Measurements from ENCODE around the gene MAP10. TPM values are rescaled to one million over a fixed set of nuclear protein-coding genes. Genes with fewer than 3 reads are reported as not detected.

MAP10 gene
- total RNA-seq, 1 donor from 2014 or later = 2.1 TPM

DNA sequence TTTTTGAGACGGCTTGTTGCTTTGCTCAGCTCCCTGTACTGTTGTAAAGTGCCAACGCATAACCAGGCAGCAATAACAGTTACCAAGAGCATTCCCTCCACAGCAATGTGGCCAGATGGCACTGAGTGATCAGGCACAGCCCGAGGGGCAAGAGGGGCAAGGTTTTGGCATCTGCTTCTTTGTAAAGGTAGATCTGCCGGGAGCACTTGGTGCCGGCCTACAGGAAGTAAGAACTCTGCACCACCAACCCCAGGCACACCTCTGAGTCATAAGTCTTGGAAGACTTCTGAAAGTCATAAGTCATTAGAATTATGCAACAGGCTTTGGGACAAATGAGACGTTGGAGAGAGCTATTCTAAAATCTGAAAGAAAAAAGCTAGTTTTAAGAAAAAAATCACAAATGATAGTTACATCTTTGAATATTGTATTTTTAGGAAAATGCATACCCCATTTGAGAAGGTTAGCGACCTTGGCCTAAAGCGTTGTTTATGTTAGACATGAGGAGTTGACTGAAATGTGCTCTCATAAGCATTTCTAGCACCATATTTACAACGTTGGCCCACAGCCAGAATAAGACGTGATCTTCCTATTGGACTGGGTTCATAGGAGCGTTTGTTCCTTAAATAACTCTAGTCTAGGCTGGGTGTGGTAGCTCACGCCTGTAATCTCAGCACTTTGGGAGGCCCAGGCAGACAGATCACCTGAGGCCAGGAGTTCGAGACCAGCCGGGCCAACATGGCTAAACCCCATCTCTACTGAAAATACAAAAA, 37.7 kb upstream of the MAP10 start:
- H3K9me3 ChIP-seq = no peaks in the 10 kb centered on the region
- H3K4me3 ChIP-seq = no peak overlapping the region
- H3K27me3 ChIP-seq = no peaks in the 10 kb centered on the region
- DNase-seq (no peak), ATAC-seq (peak; percentile 74)
- TF ChIP-seq, protein P1, sequence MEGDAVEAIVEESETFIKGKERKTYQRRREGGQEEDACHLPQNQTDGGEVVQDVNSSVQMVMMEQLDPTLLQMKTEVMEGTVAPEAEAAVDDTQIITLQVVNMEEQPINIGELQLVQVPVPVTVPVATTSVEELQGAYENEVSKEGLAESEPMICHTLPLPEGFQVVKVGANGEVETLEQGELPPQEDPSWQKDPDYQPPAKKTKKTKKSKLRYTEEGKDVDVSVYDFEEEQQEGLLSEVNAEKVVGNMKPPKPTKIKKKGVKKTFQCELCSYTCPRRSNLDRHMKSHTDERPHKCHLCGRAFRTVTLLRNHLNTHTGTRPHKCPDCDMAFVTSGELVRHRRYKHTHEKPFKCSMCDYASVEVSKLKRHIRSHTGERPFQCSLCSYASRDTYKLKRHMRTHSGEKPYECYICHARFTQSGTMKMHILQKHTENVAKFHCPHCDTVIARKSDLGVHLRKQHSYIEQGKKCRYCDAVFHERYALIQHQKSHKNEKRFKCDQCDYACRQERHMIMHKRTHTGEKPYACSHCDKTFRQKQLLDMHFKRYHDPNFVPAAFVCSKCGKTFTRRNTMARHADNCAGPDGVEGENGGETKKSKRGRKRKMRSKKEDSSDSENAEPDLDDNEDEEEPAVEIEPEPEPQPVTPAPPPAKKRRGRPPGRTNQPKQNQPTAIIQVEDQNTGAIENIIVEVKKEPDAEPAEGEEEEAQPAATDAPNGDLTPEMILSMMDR (IDR thresholded peaks at IDR 0.05) = no peak
- peaks cover 12% of the 10 kb centered on the region for H3K4me1 ChIP-seq
- intact Hi-C loops (cut with DNase I) = no loop called here
- H3K27ac ChIP-seq = peak overlapping the region; percentile 53
- no peaks in the 10 kb centered on the region for H3K36me3 ChIP-seq

DNA sequence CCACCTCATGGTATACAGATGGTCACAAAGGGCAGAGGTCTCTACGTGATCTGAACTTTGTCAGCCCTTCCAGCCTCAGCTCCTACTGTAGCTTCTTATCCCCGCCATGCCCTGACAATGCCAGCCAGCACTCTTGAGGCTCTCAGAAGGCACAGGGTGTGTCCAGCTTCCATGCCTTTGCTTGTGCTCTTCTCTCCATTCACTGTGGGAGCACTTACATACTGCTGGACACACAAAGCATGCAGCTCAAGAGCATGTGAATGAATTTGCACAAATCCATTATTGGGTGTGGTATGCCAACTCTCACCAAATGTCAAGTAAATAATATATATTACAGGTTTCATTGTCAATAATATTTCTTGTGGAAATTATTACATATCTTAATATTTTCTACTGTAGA, 36.4 kb upstream of the MAP10 start:
- DNase-seq (no peak), ATAC-seq (peak; percentile 30)
- peaks cover 12% of the 10 kb centered on the region for H3K4me1 ChIP-seq
- H3K36me3 ChIP-seq = no peaks in the 10 kb centered on the region
- intact Hi-C loops (cut with DNase I) = no loop called here
- H3K4me3 ChIP-seq = no peak overlapping the region
- H3K27ac ChIP-seq = no peak overlapping the region
- H3K9me3 ChIP-seq = no peaks in the 10 kb centered on the region
- no peaks in the 10 kb centered on the region for H3K27me3 ChIP-seq
- TF ChIP-seq, protein P1 (IDR thresholded peaks at IDR 0.05) = no peak

DNA sequence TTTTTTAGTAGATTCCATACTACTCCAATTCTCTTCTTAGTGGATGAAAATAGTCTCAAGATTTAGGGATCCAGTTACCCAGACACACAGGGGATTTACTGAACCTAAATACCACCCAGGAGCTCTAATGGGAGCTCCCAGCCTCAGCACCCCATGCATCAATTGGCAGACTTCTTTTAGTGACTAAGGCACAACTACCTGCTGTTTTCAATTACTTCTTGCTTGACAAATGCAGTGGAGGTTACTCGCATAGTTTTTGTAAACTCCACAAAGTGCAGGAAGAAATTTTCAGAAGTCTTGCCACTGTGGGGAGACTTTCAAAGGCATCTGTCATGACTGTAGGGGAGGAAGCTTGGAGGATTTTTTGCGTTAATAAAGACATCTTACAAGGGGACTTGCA, 35.5 kb upstream of the MAP10 start:
- H3K27me3 ChIP-seq = no peaks in the 10 kb centered on the region
- ATAC-seq (no peak), DNase-seq (no peak)
- no peaks in the 10 kb centered on the region for H3K9me3 ChIP-seq
- peaks cover 12% of the 10 kb centered on the region for H3K4me1 ChIP-seq
- TF ChIP-seq, protein P1 (IDR thresholded peaks at IDR 0.05) = no peak
- H3K4me3 ChIP-seq = no peak overlapping the region
- intact Hi-C loops (cut with DNase I) = no loop called here
- no peaks in the 10 kb centered on the region for H3K36me3 ChIP-seq
- H3K27ac ChIP-seq = no peak overlapping the region

DNA sequence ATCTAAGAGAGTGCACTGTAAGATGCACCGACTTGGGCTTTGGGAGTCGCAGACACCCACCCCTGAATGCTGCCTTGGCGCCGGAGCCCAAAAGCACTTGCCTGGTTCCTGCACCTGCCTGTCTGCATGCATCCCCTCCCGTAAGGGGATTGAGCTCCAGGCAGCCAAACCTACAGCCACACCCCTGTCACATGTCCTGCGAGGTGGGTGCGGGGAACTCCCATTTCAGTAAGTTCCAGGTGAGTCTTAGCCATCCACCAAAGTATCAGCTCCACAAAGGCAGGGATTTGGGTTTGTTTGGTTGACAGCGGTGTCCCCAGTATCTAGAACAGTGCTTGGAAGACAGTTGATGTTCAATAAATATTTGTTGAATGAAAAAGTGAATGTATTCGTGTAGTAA, 31.5 kb upstream of the MAP10 start:
- no peak for DNase-seq

DNA sequence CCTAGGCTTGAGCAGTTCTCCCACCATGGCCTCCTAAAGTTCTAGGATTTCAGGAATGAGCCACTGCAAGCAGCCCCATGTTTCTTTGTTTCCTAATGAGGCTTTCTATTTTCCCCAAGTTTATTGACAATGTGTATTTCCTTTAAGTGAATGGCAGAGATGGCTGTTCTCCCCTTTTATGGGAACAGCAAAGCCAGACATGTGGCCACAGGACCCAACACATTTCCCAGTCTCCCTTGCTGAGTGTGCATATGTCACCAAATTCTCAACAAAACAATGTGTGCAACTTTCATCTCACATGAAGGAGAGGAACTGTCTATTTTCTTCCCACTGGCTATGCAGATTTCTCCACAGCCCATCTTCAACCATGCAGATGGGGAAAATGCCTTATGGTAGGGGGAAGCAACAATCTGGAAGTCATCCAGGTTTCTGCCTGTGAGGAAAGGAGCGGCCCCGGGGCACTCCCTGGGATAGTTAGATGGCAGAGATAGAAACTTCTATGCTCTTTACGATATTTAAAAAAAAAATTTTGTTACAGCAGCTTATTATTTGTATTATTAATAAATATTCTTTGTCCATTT, 28.6 kb upstream of the MAP10 start:
- DNase-seq = no peak
- Histone ChIP-seq H3K4me3 (no peak overlapping the region), H3K27ac (no peak overlapping the region), H3K9me3 (no peaks in the 10 kb centered on the region), H3K27me3 (no peaks in the 10 kb centered on the region), H3K36me3 (no peaks in the 10 kb centered on the region), H3K4me1 (no peaks in the 10 kb centered on the region)
- intact Hi-C loops (cut with DNase I) = no loop called here
- ATAC-seq = no peak
- TF ChIP-seq, protein P1 (IDR thresholded peaks at IDR 0.05) = no peak

More for the DNA sequence above, 31.5 kb upstream of the MAP10 start:
- intact Hi-C loops (cut with DNase I) = no loop called here
- Histone ChIP-seq H3K27ac (no peak overlapping the region), H3K9me3 (no peaks in the 10 kb centered on the region), H3K36me3 (no peaks in the 10 kb centered on the region), H3K4me1 (no peaks in the 10 kb centered on the region), H3K4me3 (no peak overlapping the region), H3K27me3 (no peaks in the 10 kb centered on the region)
- no peak for ATAC-seq
- TF ChIP-seq, protein P1 (IDR thresholded peaks at IDR 0.05) = no peak

Data from upper lobe of right lung (tissue), 1 donor.